Mesodermal cell (in vitro differentiated cells): ENCODE data around the gene ADAMTS2.

ENCODE experiments used
- H3K27ac ChIP-seq: 2 replicates; pipeline ENCODE4 v1.7.0; 2013; ENCODE audit warnings: mild to moderate bottlenecking, low read depth, low read length, moderate library complexity; ENCODE audit not compliant: severe bottlenecking
- H3K36me3 ChIP-seq: 2 replicates; pipeline ENCODE4 v1.7.1; 2013; ENCODE audit warnings: mild to moderate bottlenecking, low read length, moderate library complexity; ENCODE audit not compliant: control insufficient read depth, insufficient read depth
- H3K4me1 ChIP-seq: one replicate; pipeline ENCODE4 v1.7.1; 2013; ENCODE audit warnings: mild to moderate bottlenecking, low read length; ENCODE audit not compliant: insufficient read depth, control insufficient read depth, poor library complexity, severe bottlenecking
- H3K4me3 ChIP-seq: 2 replicates; pipeline ENCODE4 v1.7.0; 2013; ENCODE audit warnings: low read length, control low read depth, mild to moderate bottlenecking; ENCODE audit not compliant: insufficient read depth, poor library complexity, severe bottlenecking; ENCODE audit errors: extremely low read depth
- H3K9me3 ChIP-seq: 2 replicates; pipeline ENCODE4 v1.7.1; 2013; ENCODE audit warnings: mild to moderate bottlenecking, low read length, moderate library complexity; ENCODE audit not compliant: control insufficient read depth
- WGBS, 2 experiments: methylation state at CpG; one replicate each; pipeline ENCODE4 v1.1.5; 2013; ENCODE audit warnings: missing lambda C conversion rate in 2 of 2; ENCODE audit not compliant: insufficient coverage in 2 of 2; 5-methylcytosine and 5-hydroxymethylcytosine counted together

Gene ADAMTS2

DNA sequence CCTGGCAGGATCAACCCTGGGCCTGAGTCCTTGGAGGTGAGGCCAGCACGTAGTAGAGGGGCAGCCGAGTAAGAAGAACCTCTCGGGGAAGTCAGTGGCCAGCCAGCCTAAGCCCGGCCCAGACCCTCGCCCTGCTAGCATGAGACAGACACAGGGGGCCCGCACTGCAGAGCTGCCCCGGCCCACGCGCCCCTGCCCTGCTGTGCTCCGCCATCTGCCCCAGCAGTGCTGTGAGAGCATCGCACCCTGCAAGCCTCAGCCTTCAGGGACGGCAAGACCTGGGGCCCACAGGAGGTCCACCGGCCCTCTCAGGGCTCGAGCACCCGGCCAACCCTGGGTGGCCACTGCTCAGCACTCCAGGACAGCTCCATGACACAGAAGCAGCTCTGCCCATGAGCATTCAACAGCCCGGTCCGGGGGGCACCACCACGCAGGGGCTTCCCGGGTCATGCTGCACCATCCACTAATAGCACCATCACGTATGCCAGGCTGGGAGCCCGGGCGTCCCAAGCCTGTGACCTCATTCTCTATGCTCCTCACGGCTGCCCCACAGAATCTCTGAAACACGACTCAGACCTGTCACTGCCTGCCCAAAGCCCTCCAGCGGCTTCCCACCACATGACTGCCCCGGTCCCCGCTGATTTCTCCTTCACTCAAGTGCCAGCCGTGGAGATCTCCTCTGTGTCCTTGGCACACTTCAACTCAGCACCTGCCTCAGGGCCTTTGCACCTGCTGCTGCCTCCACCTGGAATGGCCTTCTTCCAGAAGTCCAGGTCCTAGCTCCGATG lies 38.1 kb downstream of the ADAMTS2 start:
- WGBS, 2 experiments, result 94 to 95% methylated on average over 27 to 29 of the region's 29 CpGs
- no peaks in the 10 kb centered on the region for H3K4me1 ChIP-seq
- H3K9me3 ChIP-seq, result peaks cover 7% of the 10 kb centered on the region
- H3K36me3 ChIP-seq, result no peaks in the 10 kb centered on the region
- no peak overlapping the region for H3K4me3 ChIP-seq
- H3K27ac ChIP-seq, result no peak overlapping the region

DNA sequence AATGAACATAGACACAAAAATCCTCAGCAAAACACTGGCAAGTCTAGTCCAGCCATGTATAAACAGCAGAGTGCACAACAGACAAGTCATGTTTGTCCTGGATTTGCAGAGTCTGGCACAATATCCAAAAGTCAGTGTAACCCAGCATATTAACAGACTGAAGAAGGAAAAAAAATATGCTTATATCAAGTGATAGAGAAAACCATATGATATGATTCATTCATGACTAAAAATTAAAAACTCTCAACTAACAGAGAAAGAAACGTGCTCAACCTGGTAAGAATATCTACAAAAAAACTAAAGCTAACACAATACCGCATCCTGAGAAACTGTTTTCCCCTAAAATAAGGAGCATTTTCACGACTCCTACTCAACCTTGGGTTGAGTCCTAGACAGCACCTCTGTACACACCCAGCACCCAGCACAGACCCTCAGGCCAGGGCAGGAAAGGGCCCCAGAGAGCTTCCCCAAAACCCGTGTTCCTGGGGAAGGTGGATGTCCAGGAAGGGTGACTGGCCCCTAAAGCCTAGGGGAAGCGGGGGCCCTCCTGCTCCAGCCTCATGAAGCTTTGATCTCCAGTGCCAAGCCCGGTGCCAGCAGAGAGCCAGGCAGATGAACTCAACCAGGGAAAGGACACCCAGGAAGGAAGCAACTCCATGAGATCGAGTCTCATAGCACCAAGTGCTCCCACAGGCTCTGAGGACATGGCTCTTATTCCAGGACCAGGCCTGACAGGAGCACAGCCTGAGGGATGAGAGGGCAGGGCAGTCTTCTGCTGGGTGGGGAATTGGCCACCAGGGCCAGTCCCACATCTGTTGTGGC lies 38.9 kb downstream of the ADAMTS2 start:
- H3K27ac ChIP-seq, result no peak overlapping the region
- H3K4me1 ChIP-seq, result no peaks in the 10 kb centered on the region
- peaks cover 7% of the 10 kb centered on the region for H3K9me3 ChIP-seq
- H3K4me3 ChIP-seq, result no peak overlapping the region
- no peaks in the 10 kb centered on the region for H3K36me3 ChIP-seq
- WGBS, 2 experiments, result 91 to 95% methylated on average over 6 to 7 of the region's 7 CpGs

DNA sequence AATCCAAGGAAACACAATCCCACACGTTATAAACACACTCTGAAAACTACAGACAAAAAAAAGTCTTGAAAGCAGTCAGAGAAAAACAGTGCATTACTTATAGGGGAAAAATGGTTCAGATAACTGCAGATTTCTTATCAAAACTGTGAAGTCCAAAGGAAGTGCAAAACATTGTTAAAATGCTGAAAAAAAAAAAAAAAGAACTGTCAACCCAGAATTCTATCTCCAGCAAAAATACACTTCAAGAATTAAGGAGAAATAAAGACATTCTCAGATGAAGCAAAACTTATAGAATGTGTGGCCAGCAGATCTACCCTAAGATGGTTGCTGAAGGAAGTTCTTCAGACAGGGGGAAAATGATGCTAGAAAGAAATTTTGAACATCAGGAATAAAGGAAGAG lies 40.4 kb downstream of the ADAMTS2 start:
- no peaks in the 10 kb centered on the region for H3K4me1 ChIP-seq
- H3K9me3 ChIP-seq, result peaks cover 7% of the 10 kb centered on the region
- no CpG with 5 or more reads among the region's 1 CpG for WGBS, 2 experiments
- H3K4me3 ChIP-seq, result no peak overlapping the region
- H3K36me3 ChIP-seq, result no peaks in the 10 kb centered on the region
- H3K27ac ChIP-seq, result no peak overlapping the region

DNA sequence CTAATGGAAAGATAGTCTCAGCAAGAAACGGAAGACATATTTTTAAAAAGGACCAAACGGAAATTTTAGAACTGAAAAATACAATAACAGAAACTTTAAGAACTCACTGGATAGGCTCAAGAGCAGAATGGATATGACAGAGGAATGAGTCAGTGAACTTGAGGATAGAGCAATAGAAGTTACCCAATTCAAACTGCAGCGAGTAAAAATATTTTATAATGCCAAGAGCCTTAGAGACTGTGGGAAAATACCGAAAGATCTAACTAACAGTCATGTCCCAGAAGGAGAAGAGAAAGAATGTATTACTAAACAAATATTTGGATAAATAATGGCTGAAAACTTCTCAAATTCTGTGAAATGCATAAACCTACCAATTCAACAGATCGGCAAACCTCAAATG lies 40.8 kb downstream of the ADAMTS2 start:
- no peak overlapping the region for H3K27ac ChIP-seq
- no peak overlapping the region for H3K4me3 ChIP-seq
- no peaks in the 10 kb centered on the region for H3K36me3 ChIP-seq
- no peaks in the 10 kb centered on the region for H3K4me1 ChIP-seq
- 86 to 100% methylated on average over 1 of the region's 5 CpGs for WGBS, 2 experiments
- H3K9me3 ChIP-seq, result peaks cover 9% of the 10 kb centered on the region

DNA sequence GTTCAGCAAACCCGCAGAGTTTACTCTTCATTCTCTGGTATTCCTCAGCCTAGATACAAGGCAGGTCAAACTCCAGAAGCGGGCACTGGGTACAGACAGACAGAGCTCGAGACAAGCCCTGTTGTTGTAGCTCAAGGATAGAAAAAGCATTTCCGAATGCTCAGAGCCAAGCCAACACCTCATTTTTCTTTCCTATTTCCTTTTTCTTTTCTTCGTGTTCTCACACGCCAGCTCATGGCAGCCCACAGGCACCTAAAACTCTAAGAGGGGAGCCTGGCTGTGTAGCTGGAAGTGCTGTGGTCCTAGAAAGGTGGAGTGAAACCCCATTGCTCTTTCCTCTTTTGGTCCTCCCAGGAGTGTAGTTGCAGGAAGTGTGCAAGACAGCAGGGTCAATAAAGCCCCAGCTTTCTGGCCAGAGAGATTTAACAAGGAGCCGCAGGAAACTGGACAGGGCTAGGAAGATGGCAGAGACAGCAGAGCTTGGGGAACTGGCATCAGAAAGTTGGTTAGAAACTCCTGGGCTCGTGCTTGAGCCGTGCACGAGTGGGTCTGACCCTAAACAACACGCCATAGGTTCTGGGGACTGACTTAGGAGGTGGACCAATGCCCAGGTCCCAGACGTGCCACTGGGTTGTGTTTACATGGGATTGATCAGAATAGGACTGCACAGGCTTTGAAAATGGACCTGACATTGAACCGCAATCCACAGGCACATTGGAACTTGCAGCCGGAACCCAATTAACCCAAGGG lies 41.6 kb downstream of the ADAMTS2 start:
- Histone ChIP-seq H3K27ac (no peak overlapping the region), H3K4me1 (no peaks in the 10 kb centered on the region), H3K4me3 (no peak overlapping the region), H3K9me3 (peaks cover 10% of the 10 kb centered on the region), H3K36me3 (no peaks in the 10 kb centered on the region)
- 91 to 97% methylated on average over 12 to 13 of the region's 14 CpGs for WGBS, 2 experiments

DNA sequence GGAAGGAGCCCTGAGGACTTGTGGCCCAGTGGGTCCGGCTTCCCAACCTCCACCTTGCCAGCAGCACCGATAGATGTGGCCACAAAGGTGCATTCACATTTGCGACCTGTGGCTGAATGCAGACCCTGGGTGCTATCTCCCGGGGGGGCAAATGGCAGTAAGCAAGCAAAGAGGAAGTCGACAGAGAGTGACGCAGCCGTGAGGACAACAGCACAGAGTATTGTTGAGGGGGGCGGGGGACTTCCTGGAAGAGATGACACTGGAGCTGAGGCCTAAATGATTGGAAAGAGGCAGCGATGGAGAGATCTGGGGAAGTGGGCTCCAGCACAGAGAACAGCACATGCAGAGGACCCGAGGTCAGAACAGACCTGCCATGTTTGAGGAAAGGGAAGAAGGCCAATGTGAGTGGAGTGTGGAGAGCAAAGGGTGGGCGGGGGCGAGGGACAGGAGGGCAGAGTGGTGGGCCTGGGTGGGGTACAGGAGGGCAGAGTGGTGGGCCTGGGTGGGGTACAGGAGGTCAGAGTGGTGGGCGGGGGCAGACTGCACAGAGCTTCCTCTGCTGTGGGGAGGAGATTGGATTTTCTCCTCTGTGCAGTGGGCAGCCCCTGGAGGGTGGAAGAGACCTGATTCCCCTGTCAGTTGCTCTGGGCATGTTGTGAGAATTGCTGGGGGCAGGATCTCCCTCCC lies 42.6 kb downstream of the ADAMTS2 start:
- Histone ChIP-seq H3K27ac (no peak overlapping the region), H3K9me3 (peaks cover 10% of the 10 kb centered on the region), H3K4me1 (no peaks in the 10 kb centered on the region), H3K36me3 (no peaks in the 10 kb centered on the region), H3K4me3 (no peak overlapping the region)
- 87 to 93% methylated on average over 10 to 11 of the region's 13 CpGs for WGBS, 2 experiments

DNA sequence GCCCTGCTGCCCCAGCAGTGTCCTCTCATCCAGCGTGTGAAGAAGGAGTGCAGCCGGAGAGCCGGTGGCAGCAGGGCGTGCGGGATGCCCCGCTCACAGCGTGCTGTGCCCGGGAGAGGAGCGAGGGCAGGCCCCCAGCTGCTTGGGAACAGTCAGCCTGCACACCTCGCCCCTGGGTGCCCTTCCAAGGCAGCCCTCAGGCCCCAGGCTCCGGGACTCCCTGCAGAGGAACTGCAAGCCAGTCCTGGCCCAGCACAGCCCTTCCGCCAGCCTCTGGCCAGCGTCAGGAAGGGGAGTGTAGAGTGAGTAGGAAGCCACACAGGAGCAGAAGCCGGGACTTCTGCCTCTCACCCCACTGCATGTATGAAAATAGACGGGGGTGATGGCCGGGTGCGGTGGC lies 43.5 kb downstream of the ADAMTS2 start:
- 90 to 92% methylated on average over 12 to 13 of the region's 17 CpGs for WGBS, 2 experiments

DNA sequence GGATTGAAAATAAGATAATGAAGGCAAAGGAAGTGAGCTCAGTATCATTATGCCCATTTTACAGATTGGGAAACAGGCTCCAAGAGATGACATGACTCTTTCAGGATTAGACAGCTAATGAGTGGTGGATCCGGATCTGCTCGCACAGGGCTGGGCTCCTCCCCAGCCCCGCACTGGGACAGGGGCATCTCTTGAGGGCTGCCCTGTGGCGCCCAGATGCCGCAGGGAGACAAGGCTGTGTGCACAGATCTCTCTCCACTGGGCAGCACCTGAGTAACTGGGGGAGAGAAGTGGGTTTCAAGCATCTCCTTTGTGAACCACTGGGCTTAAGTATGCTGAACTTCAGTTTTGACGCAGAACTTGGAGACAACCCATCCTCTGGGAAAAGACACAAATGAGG lies 43.9 kb downstream of the ADAMTS2 start:
- no peaks in the 10 kb centered on the region for H3K4me1 ChIP-seq
- H3K4me3 ChIP-seq, result no peak overlapping the region
- no peaks in the 10 kb centered on the region for H3K36me3 ChIP-seq
- 96 to 97% methylated on average over 6 of the region's 6 CpGs for WGBS, 2 experiments
- no peak overlapping the region for H3K27ac ChIP-seq
- H3K9me3 ChIP-seq, result peaks cover 10% of the 10 kb centered on the region

More for the DNA sequence above, 43.5 kb downstream of the ADAMTS2 start:
- Histone ChIP-seq H3K36me3 (no peaks in the 10 kb centered on the region), H3K27ac (no peak overlapping the region), H3K4me3 (no peak overlapping the region), H3K9me3 (peaks cover 10% of the 10 kb centered on the region), H3K4me1 (no peaks in the 10 kb centered on the region)

DNA sequence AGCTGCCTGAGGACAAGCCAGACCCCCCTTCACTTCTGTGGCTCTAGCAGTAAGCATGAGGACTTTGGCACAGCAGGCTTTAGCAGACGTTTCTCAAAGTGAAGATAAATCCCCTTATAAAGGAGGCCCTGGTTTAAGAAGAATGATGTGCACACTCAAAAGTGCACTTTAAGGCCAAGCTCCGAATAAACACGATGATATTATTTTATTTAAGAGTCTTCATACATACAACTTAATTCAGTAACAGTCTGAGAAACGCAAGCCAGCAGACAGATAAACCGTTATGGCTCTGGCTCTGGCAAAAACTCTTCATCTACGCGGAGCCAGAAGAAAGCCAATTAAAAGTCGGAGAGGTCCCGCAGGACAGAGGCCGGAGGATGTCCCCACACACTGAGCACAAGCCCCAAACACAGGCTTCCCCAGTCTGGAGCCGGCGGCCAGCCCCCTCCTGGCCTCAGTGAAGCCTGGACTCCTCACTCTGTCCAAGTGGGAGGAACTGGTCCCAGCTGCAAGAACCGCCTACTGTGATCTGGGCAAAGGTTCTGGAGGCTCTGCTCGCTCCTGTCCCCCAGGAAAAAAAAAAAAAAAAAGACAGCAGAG lies 44.6 kb downstream of the ADAMTS2 start:
- Histone ChIP-seq H3K4me1 (no peaks in the 10 kb centered on the region), H3K27ac (no peak overlapping the region), H3K36me3 (no peaks in the 10 kb centered on the region), H3K4me3 (no peak overlapping the region), H3K9me3 (peaks cover 10% of the 10 kb centered on the region)
- 82 to 92% methylated on average over 8 to 11 of the region's 14 CpGs for whole genome bisulfite sequencing, 2 experiments
